ENCODE measurements around the gene SUFU. TPM values are rescaled to one million over a fixed set of nuclear protein-coding genes. Genes with fewer than 3 reads are reported as not detected.

SUFU gene
- total RNA-seq, 2 donors from 2014 or later = 3.1 to 6.6 TPM

DNA sequence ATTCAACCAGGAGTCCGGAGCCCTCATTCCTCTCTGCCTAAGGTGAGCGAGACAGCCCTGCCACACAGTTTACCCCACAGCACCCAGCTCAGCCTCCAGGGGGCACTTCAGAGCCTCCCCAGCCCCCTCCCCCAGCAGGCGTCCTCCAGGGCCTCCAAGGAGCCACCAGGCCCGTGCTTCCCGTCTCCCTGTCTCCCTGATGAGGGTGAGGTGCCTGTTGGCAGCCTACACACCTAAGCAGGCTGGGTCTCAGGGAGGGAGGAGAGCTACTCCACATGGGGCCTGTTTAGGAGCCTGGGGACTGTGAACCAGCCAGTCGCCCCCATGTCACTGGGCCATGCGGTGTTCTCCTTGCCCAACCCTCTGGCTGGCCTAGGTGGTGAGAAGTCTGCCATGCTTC lies 111.6 kb downstream of the SUFU start:
- peak; percentile 19 for ATAC-seq

DNA sequence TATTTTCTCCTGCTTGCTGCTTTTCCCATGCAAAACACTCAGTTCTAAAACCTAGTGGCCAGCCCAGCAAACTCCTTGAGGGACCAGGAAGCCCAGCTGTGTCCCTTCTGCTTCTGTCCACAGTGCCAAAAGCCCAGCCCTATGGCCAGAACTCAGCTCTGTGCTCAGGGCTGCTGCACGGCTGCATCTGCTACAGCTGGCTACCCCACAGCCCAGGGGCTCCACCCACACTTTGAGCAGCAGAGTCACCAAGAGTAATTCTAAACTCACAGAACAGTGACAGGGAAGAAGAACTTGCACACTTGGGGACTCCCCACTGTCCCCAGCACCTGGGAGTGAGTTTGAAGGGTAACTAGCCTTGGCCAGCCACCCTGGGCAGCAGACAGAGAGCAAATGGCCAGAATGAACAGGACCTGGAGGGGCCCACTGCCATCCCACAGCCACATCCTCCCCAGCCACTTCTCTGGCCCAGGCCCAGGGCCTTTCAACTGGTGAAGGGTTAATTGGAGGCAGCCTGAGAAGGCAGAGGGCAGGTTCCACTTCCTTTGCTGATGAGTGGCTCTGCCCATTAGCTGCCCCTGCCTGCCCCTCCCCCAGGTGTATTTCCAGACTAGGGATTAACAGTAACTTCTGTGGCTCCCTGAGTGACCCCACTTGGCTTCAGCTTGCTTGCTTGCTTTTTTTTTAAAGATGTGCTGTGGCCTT lies 112.4 kb downstream of the SUFU start:
- ATAC-seq (no peak), DNase-seq (peak in 2 of 4 donors; percentile 34 to 55)
- Histone ChIP-seq H3K27me3 (no peaks in the 10 kb centered on the region), H3K4me3 (no peak overlapping the region), H3K9me3 (no peaks in the 10 kb centered on the region), H3K4me1 (peaks cover 16% of the 10 kb centered on the region), H3K36me3 (replicated peaks in 1 of 2; ENCODE audit: insufficient read depth in 1 of 2, low read depth in 2 of 2) (peaks cover 0 to 3% of the 10 kb centered on the region in 2 donors), H3K27ac (no peak overlapping the region)
- intact Hi-C loops (cut with DNase I) = no loop called here
- TF ChIP-seq, protein P1, sequence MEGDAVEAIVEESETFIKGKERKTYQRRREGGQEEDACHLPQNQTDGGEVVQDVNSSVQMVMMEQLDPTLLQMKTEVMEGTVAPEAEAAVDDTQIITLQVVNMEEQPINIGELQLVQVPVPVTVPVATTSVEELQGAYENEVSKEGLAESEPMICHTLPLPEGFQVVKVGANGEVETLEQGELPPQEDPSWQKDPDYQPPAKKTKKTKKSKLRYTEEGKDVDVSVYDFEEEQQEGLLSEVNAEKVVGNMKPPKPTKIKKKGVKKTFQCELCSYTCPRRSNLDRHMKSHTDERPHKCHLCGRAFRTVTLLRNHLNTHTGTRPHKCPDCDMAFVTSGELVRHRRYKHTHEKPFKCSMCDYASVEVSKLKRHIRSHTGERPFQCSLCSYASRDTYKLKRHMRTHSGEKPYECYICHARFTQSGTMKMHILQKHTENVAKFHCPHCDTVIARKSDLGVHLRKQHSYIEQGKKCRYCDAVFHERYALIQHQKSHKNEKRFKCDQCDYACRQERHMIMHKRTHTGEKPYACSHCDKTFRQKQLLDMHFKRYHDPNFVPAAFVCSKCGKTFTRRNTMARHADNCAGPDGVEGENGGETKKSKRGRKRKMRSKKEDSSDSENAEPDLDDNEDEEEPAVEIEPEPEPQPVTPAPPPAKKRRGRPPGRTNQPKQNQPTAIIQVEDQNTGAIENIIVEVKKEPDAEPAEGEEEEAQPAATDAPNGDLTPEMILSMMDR (IDR thresholded peaks at IDR 0.05) = no peak
- no peak for TF ChIP-seq POLR2A (IDR thresholded peaks at IDR 0.05)
- 80 to 85% methylated on average over 1 of the region's 1 CpG for WGBS, 2 donors

More for the DNA sequence above, 111.6 kb downstream of the SUFU start:
- no peaks in the 10 kb centered on the region for H3K9me3 ChIP-seq
- intact Hi-C loops (cut with DNase I) = no loop called here
- WGBS, 2 donors = 52 to 63% methylated on average over 5 of the region's 7 CpGs
- no peaks in the 10 kb centered on the region for H3K27me3 ChIP-seq
- DNase-seq = peak in 1 of 4 donors; percentile 38
- peaks cover 0 to 3% of the 10 kb centered on the region in 2 donors for H3K36me3 ChIP-seq (replicated peaks in 1 of 2; ENCODE audit: insufficient read depth in 1 of 2, low read depth in 2 of 2)
- TF ChIP-seq, protein P1 (IDR thresholded peaks at IDR 0.05) = peak in 4 of 7 experiments; percentile 11 to 39 (median 22)
- TF ChIP-seq POLR2A (IDR thresholded peaks at IDR 0.05) = no peak
- H3K4me1 ChIP-seq = peaks cover 16% of the 10 kb centered on the region
- H3K27ac ChIP-seq = no peak overlapping the region
- no peak overlapping the region for H3K4me3 ChIP-seq

DNA sequence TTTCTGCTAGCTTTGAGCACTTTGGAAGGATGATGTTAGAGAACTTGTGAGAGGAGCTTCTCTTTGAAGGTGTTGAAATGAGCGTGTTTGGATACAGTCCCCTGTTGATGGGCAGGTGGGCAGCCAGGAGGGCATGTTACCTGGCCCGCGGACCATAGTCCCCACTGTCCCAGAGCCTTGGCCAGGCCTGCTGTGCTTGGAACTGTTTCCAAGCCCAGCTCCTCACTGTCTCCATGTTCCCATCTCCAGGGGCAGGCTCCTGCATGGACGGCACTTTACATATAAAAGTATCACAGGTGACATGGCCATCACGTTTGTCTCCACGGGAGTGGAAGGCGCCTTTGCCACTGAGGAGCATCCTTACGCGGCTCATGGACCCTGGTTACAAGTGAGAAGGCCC lies 113.3 kb downstream of the SUFU start:
- TF ChIP-seq POLR2A (IDR thresholded peaks at IDR 0.05) = no peak
- TF ChIP-seq, protein P1 (IDR thresholded peaks at IDR 0.05) = no peak
- Histone ChIP-seq H3K27me3 (no peaks in the 10 kb centered on the region), H3K4me3 (no peak overlapping the region), H3K9me3 (no peaks in the 10 kb centered on the region), H3K27ac (no peak overlapping the region), H3K36me3 (replicated peaks in 1 of 2; ENCODE audit: insufficient read depth in 1 of 2, low read depth in 2 of 2) (peaks cover 0 to 3% of the 10 kb centered on the region in 2 donors), H3K4me1 (peaks cover 16% of the 10 kb centered on the region)
- DNase-seq (no peak), ATAC-seq (no peak)
- intact Hi-C loops (cut with DNase I) = no loop called here
- WGBS, 2 donors = 85 to 91% methylated on average over 7 to 9 of the region's 9 CpGs

DNA sequence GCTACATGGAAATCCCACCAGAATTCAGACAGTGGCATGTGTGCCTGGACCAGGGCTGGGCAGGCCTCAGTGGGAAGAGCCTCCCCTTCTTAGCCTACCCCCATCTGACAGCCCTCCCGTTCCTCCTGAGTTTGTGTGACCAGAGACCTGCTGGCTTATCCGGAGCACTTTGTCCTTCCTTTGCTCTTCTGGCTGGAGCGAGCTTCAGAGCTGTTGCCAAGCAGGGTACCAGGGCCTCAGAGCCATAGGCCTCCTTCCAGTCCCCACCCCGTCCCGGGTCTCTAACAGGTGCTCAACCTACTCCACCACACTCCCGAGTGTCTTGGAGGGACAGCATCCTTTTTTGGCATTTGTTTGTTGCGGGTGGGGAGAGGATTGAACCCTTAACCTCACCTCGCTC lies 114.0 kb downstream of the SUFU start:
- Histone ChIP-seq H3K27me3 (no peaks in the 10 kb centered on the region), H3K9me3 (no peaks in the 10 kb centered on the region), H3K4me1 (peaks cover 9% of the 10 kb centered on the region), H3K4me3 (no peak overlapping the region), H3K27ac (no peak overlapping the region), H3K36me3 (replicated peaks in 1 of 2; ENCODE audit: insufficient read depth in 1 of 2, low read depth in 2 of 2) (peaks cover 0 to 3% of the 10 kb centered on the region in 2 donors)
- ATAC-seq (no peak), DNase-seq (no peak)
- TF ChIP-seq, protein P1 (IDR thresholded peaks at IDR 0.05) = no peak
- no peak for TF ChIP-seq POLR2A (IDR thresholded peaks at IDR 0.05)
- intact Hi-C loops (cut with DNase I) = no loop called here
- WGBS, 2 donors = 88% methylated on average over 8 of the region's 8 CpGs
